Midbrain (tissue), 1 donor: ENCODE results near the gene TTC34.

Experiments
- DNase-seq: peaks from one replicate; lab custom pipeline; 2025; lab: John Stamatoyannopoulos, UW

TTC34 gene

GRCh38 chr1:2801535-2802291 is at the start of gene TTC34:
Gene TTC34 (minus strand): TSS chr1:2801693. CDS start chr1:2800827, 866 bp downstream.
- DNase-seq, result no peak

- no peak for DNase-seq
These were observed 49.0 kb upstream of the TTC34 start for GRCh38 chr1:2850502-2850901.

GRCh38 chr1:2848006-2848670 is 46.6 kb upstream of the TTC34 start:
- DNase-seq, result no peak

- DNase-seq, result no peak
These were observed 45.8 kb upstream of the TTC34 start for GRCh38 chr1:2847086-2847985.

- DNase-seq, result no peak
These were observed 44.4 kb upstream of the TTC34 start for GRCh38 chr1:2845869-2846268.

- no peak for DNase-seq
These were observed 38.7 kb upstream of the TTC34 start for GRCh38 chr1:2840036-2840809.

- no peak for DNase-seq
These were observed 36.3 kb upstream of the TTC34 start for GRCh38 chr1:2837823-2838222.

GRCh38 chr1:2837316-2837715 is 35.8 kb upstream of the TTC34 start:
- no peak for DNase-seq

- DNase-seq, result no peak
These were observed 35.0 kb upstream of the TTC34 start for GRCh38 chr1:2836333-2836970.

GRCh38 chr1:2835650-2836159 is 34.2 kb upstream of the TTC34 start:
- DNase-seq, result no peak

GRCh38 chr1:2834741-2835564 is 33.5 kb upstream of the TTC34 start:
- no peak for DNase-seq

- no peak for DNase-seq
These were observed 32.6 kb upstream of the TTC34 start for GRCh38 chr1:2834146-2834475.

GRCh38 chr1:2833454-2834145 is 32.1 kb upstream of the TTC34 start:
- no peak for DNase-seq

- no peak for DNase-seq
These were observed 31.3 kb upstream of the TTC34 start for GRCh38 chr1:2832506-2833453.

- DNase-seq, result no peak
These were observed 30.2 kb upstream of the TTC34 start for GRCh38 chr1:2831596-2832212.

- DNase-seq, result no peak
These were observed 29.4 kb upstream of the TTC34 start for GRCh38 chr1:2830761-2831425.

- DNase-seq, result no peak
These were observed 28.5 kb upstream of the TTC34 start for GRCh38 chr1:2829846-2830615.
